Measurements from ENCODE around the gene COL10A1.

DNA sequence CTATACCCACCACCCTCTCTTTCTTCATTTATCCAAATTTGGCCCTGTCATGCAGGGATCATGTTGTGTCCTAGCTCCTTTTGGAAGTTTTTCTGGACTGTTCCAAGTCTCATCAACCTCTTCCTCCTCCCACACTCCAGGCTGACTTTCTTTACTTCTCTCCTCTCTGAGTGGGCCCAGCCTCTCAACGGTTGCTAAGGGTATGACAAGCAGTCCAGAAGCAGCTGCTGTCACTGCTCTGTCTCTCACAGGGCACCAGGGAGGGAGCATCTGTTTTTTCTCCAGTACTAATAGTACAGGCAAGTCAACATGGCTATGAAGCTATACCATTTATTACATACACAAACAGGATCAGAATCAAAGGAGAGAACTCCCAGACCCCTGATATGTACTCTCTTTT, 17.1 kb downstream of the COL10A1 start:
- no peak for TF ChIP-seq POLR2AphosphoS5 (IDR thresholded peaks at IDR 0.05)
- no peak for TF ChIP-seq MXI1 (conservative IDR thresholded peaks at IDR 0.05; ENCODE audit: poor library complexity, severe bottlenecking)
- TF ChIP-seq EZH2 (IDR thresholded peaks at IDR 0.05; ENCODE audit: borderline replicate concordance, insufficient read depth, low read length, poor library complexity, severe bottlenecking): no peak
- no peak for TF ChIP-seq CTCF (IDR thresholded peaks at IDR 0.05; ENCODE audit: poor library complexity, severe bottlenecking)
- TF ChIP-seq RAD21 (conservative IDR thresholded peaks at IDR 0.05): no peak
- TF ChIP-seq EP300 (conservative IDR thresholded peaks at IDR 0.05; ENCODE audit: poor library complexity, severe bottlenecking): no peak
- TF ChIP-seq, protein P1, sequence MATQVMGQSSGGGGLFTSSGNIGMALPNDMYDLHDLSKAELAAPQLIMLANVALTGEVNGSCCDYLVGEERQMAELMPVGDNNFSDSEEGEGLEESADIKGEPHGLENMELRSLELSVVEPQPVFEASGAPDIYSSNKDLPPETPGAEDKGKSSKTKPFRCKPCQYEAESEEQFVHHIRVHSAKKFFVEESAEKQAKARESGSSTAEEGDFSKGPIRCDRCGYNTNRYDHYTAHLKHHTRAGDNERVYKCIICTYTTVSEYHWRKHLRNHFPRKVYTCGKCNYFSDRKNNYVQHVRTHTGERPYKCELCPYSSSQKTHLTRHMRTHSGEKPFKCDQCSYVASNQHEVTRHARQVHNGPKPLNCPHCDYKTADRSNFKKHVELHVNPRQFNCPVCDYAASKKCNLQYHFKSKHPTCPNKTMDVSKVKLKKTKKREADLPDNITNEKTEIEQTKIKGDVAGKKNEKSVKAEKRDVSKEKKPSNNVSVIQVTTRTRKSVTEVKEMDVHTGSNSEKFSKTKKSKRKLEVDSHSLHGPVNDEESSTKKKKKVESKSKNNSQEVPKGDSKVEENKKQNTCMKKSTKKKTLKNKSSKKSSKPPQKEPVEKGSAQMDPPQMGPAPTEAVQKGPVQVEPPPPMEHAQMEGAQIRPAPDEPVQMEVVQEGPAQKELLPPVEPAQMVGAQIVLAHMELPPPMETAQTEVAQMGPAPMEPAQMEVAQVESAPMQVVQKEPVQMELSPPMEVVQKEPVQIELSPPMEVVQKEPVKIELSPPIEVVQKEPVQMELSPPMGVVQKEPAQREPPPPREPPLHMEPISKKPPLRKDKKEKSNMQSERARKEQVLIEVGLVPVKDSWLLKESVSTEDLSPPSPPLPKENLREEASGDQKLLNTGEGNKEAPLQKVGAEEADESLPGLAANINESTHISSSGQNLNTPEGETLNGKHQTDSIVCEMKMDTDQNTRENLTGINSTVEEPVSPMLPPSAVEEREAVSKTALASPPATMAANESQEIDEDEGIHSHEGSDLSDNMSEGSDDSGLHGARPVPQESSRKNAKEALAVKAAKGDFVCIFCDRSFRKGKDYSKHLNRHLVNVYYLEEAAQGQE (IDR thresholded peaks at IDR 0.05; ENCODE audit: borderline replicate concordance): no peak
- TF ChIP-seq TAF1 (IDR thresholded peaks at IDR 0.05; ENCODE audit: low read depth): no peak

Data from neural cell (in vitro differentiated cells).